PC-9 (cell line): ENCODE measurements around the gene HTT-AS. TPM values are rescaled to one million over a fixed set of nuclear protein-coding genes. Genes with fewer than 3 reads are reported as not detected.

ENCODE experiments used
- BruUV-seq: library from RNA; stranded (reverse); fragments of 400-500 nt; replicated peaks from 2 replicates; lab custom pipeline; 2021; lab: Mats Ljungman, UMichigan
- CTCF ChIA-PET: fragments of 300-600 bp; sonication (Branson Sonifier 250); formaldehyde crosslinking; loops from one replicate; lab custom pipeline; 2022; ENCODE audit warnings: antibody characterized with exemption; lab: Charles Lee
- POLR2A ChIA-PET: fragments of 300-600 bp; sonication (Branson Sonifier 250); formaldehyde crosslinking; loops from one replicate; lab custom pipeline; 2022; ENCODE audit warnings: antibody characterized with exemption; ENCODE audit not compliant: unreplicated experiment; lab: Charles Lee
- DNase-seq, 2 experiments: peaks; one replicate each; pipeline versions ENCODE4 v3.0.0 to v3.0.0-alpha.2; 2015 to 2022; ENCODE audit warnings: mixed read lengths in 1 of 2
- H2AFZ ChIP-seq: fragments of 200-600 bp; sonication (generic); 2 replicates; pipeline ENCODE4 v1.8.1; 2017; ENCODE audit warnings: antibody characterized with exemption
- H3F3A ChIP-seq: fragments of 200-600 bp; sonication (generic); 2 replicates; pipeline ENCODE4 v1.8.1; 2017; ENCODE audit warnings: antibody characterized with exemption, mild to moderate bottlenecking, low read depth; ENCODE audit not compliant: insufficient read depth
- H3K27ac ChIP-seq: fragments of 200-600 bp; sonication (generic); 2 replicates; pipeline ENCODE4 v1.6.1; 2016; ENCODE audit warnings: mixed run types
- H3K27me3 ChIP-seq: fragments of 200-600 bp; sonication (generic); 2 replicates; pipeline ENCODE4 v1.6.1; 2016; ENCODE audit warnings: low read depth, mixed run types; ENCODE audit not compliant: insufficient read depth
- H3K36me3 ChIP-seq: fragments of 200-600 bp; sonication (generic); 2 replicates; pipeline ENCODE4 v1.6.1; 2016; ENCODE audit warnings: low read depth, mixed run types
- H3K4me1 ChIP-seq: fragments of 200-600 bp; sonication (generic); replicated peaks from 2 replicates; pipeline ENCODE4 v1.6.1; 2016; ENCODE audit warnings: mixed run types; ENCODE audit not compliant: insufficient read depth
- H3K4me2 ChIP-seq: fragments of 200-600 bp; sonication (generic); 2 replicates; pipeline ENCODE4 v1.6.1; 2017; ENCODE audit warnings: mixed run types
- H3K4me3 ChIP-seq: fragments of 200-600 bp; sonication (generic); 2 replicates; pipeline ENCODE4 v1.6.1; 2016; ENCODE audit warnings: mixed run types
- H3K79me2 ChIP-seq: fragments of 200-600 bp; sonication (generic); 2 replicates; pipeline ENCODE4 v1.6.1; 2017; ENCODE audit warnings: low read depth, mixed run types
- H3K9me2 ChIP-seq: fragments of 200-600 bp; sonication (generic); 2 replicates; pipeline ENCODE4 v1.8.1; 2017; ENCODE audit warnings: mild to moderate bottlenecking; ENCODE audit not compliant: insufficient read depth
- H3K9me3 ChIP-seq: fragments of 200-600 bp; sonication (generic); 2 replicates; pipeline ENCODE4 v1.8.1; 2016; ENCODE audit warnings: low read depth; ENCODE audit not compliant: insufficient read depth
- H4K20me1 ChIP-seq: fragments of 200-600 bp; sonication (generic); 2 replicates; pipeline ENCODE4 v1.8.1; 2017; ENCODE audit not compliant: insufficient read depth
- EZH2 ChIP-seq: fragments of 200-600 bp; sonication (generic); IDR thresholded peaks from 2 replicates; pipeline ENCODE4 v1.8.0; 2017; ENCODE audit warnings: antibody characterized with exemption, low read depth
- intact Hi-C: fragments of 100-400 bp; cut with micrococcal nuclease; formaldehyde crosslinking; loops from one replicate; pipeline ENCODE4 v1.10.0; 2022; ENCODE audit not compliant: unreplicated experiment
- total RNA-seq: library from RNA; stranded (reverse); gene quantifications from 2 replicates; pipeline ENCODE4 v1.2.3, GENCODE V29; 2021
- TF ChIP-seq, protein P1 (sequence below): fragments of 200-600 bp; sonication (generic); conservative IDR thresholded peaks from 2 replicates; pipeline ENCODE4 v1.6.1; 2017; ENCODE audit warnings: mixed run types, antibody characterized with exemption, mild to moderate bottlenecking, moderate library complexity

Gene HTT-AS
- total RNA-seq, 1 experiment from 2014 or later = not detected

DNA sequence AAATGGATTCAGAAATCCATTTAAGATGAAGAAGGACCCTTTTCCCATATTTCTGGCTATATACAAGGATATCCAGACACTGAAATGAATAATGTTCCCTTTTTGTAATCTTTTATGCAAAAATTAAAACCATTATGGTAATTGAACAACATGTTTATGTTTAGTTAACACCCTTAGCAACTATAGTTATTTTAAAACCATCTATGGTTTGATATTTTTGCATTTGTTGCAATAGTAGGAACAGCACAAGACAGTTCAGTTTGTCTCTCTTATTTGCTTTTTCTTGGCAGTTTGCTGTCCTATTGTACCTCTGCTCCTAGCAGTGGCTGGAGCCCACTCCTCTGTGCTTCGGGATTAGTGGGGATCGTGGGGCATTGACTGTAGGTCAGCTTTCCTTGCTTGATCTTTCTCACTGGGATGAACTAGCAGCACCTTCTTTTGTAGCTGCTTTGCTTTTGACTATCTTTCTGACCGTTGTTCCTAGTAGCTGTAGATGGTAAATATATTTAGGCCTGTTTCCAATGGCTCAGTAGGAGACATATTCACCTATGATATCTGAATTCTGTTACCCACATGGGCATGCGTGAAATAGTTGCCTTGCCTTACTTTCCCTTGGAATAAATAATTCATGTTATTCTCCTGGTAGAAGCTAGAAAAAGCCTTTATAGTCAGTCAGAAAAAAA, 12.9 kb upstream of the HTT-AS start:
- H3K9me2 ChIP-seq = no peaks in the 10 kb centered on the region
- no peaks in the 10 kb centered on the region for H3K36me3 ChIP-seq
- H3K4me2 ChIP-seq = no peak overlapping the region
- BruUV-seq = no TSS peak
- no peaks in the 10 kb centered on the region for H3K27me3 ChIP-seq
- H4K20me1 ChIP-seq = peaks cover 6% of the 10 kb centered on the region; the same call in 1 of the 2 replicates
- TF ChIP-seq, protein P1, sequence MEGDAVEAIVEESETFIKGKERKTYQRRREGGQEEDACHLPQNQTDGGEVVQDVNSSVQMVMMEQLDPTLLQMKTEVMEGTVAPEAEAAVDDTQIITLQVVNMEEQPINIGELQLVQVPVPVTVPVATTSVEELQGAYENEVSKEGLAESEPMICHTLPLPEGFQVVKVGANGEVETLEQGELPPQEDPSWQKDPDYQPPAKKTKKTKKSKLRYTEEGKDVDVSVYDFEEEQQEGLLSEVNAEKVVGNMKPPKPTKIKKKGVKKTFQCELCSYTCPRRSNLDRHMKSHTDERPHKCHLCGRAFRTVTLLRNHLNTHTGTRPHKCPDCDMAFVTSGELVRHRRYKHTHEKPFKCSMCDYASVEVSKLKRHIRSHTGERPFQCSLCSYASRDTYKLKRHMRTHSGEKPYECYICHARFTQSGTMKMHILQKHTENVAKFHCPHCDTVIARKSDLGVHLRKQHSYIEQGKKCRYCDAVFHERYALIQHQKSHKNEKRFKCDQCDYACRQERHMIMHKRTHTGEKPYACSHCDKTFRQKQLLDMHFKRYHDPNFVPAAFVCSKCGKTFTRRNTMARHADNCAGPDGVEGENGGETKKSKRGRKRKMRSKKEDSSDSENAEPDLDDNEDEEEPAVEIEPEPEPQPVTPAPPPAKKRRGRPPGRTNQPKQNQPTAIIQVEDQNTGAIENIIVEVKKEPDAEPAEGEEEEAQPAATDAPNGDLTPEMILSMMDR = no peak
- no peak for TF ChIP-seq EZH2
- no peak for DNase-seq
- no peak overlapping the region for H3K27ac ChIP-seq
- CTCF ChIA-PET = no interaction called here
- H3K79me2 ChIP-seq = peaks cover 17% of the 10 kb centered on the region
- H2AFZ ChIP-seq = no peak overlapping the region
- no peaks in the 10 kb centered on the region for H3K9me3 ChIP-seq
- intact Hi-C loops = no loop called here
- POLR2A ChIA-PET = no interaction called here
- H3F3A ChIP-seq = no peaks in the 10 kb centered on the region
- H3K4me3 ChIP-seq = no peak overlapping the region
- H3K4me1 ChIP-seq = 0 out of 2 replicates have a peak, but pooled peaks cover 9% of the 10 kb centered on the region

DNA sequence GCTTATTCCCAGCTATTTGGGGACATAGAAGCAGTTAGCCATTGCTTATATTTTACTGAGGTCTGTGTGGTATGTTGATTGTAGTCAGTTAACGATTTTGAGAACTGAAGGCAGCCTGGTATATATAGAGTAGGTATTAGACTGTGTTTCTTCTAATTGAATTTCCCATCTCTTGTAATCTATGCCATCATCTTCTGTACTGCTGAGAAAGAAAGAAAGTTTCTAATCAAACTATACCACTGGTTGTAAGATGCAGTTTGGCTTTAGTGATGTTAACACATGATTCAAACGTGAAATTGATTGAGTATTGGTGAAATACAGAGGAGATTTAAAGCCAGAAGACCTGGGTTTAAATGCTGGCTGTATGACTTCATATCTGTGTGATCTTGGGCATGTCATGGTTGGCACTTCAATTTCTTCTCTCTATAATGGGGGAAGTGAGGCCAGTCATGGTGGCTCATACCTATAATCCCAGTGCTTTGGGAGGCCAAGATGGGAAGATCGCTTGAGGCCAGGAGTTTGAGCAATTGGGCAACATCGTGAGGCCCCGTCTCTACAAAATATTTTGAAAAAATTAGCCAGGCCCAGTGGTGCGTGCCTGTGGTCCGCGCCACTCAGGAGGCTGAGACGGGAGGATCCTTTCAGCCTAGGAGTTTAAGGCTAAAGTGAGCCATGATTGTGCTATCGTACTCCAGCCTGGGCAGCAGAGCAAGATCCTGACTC, 11.8 kb upstream of the HTT-AS start:
- POLR2A ChIA-PET = no interaction called here
- intact Hi-C loops = loop anchor here (1.0 kb wide), 1 partner anchor 12 kb away; the partner anchor contains the start of genes HTT and HTT-AS
- Histone ChIP-seq H3K9me2 (no peaks in the 10 kb centered on the region), H3K27me3 (no peaks in the 10 kb centered on the region), H2AFZ (no peak overlapping the region), H3K4me3 (no peak overlapping the region), H3K79me2 (peaks cover 25% of the 10 kb centered on the region), H4K20me1 (peaks cover 6% of the 10 kb centered on the region; the same call in 1 of the 2 replicates), H3K4me1 (0 out of 2 replicates have a peak, but pooled peaks cover 9% of the 10 kb centered on the region), H3K36me3 (no peaks in the 10 kb centered on the region), H3K4me2 (no peak overlapping the region), H3K27ac (no peak overlapping the region), H3F3A (no peaks in the 10 kb centered on the region), H3K9me3 (no peaks in the 10 kb centered on the region)
- DNase-seq = no peak
- no TSS peak for BruUV-seq
- TF ChIP-seq EZH2 = no peak
- TF ChIP-seq, protein P1 = no peak
- CTCF ChIA-PET = no interaction called here

DNA sequence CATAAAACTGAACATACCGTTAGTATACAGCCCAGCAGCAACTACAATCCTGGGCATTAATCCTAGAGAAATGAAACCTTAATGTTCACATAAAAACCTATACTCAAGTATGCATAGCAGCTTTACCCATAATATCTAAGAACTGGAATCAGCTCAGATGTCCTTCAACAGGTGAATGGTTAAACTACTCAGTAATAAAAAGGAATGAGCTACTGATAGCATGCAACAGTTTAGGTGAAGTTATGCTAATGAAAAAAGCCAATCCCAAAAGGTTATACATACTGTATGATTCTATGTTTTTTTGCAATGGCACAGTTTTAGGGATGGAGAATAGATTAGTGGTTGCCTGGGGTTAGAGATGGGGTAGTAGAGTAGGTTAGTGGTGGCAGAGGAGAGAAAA, 9.4 kb upstream of the HTT-AS start:
- H3K4me3 ChIP-seq = no peak overlapping the region
- no peaks in the 10 kb centered on the region for H3K36me3 ChIP-seq
- CTCF ChIA-PET = no interaction called here
- no TSS peak for BruUV-seq
- no peaks in the 10 kb centered on the region for H3K9me3 ChIP-seq
- no peak overlapping the region for H2AFZ ChIP-seq
- H3K4me2 ChIP-seq = no peak overlapping the region
- H4K20me1 ChIP-seq = peaks cover 6% of the 10 kb centered on the region; the same call in 1 of the 2 replicates
- no peaks in the 10 kb centered on the region for H3F3A ChIP-seq
- no peaks in the 10 kb centered on the region for H3K9me2 ChIP-seq
- TF ChIP-seq, protein P1 = no peak
- no peak for TF ChIP-seq EZH2
- POLR2A ChIA-PET = no interaction called here
- H3K79me2 ChIP-seq = peaks cover 43% of the 10 kb centered on the region
- DNase-seq = no peak
- 0 out of 2 replicates have a peak, but pooled peaks cover 9% of the 10 kb centered on the region for H3K4me1 ChIP-seq
- no peaks in the 10 kb centered on the region for H3K27me3 ChIP-seq
- no peak overlapping the region for H3K27ac ChIP-seq
- intact Hi-C loops = no loop called here
